Esophagus muscularis mucosa (tissue), 3 donors: ENCODE measurements around the gene PTPN1.

Source experiments
- EP300 ChIP-seq: sonication (generic); formaldehyde crosslinking; IDR thresholded peaks from one replicate; pipeline ENCODE4 v1.6.1; 2017; ENCODE audit warnings: antibody characterized with exemption
- TF ChIP-seq, protein P1 (sequence below), 3 experiments: fragments of 200-600 bp in 2 of 3; fragments of 450-650 bp in 1 of 3; sonication (generic) in 2 of 3; IDR thresholded peaks; one replicate each; pipeline ENCODE4 v1.5.1; 2017 to 2019; ENCODE audit warnings: antibody characterized with exemption in 3 of 3, mild to moderate bottlenecking in 2 of 3, moderate library complexity in 1 of 3

- TF ChIP-seq, protein P1, sequence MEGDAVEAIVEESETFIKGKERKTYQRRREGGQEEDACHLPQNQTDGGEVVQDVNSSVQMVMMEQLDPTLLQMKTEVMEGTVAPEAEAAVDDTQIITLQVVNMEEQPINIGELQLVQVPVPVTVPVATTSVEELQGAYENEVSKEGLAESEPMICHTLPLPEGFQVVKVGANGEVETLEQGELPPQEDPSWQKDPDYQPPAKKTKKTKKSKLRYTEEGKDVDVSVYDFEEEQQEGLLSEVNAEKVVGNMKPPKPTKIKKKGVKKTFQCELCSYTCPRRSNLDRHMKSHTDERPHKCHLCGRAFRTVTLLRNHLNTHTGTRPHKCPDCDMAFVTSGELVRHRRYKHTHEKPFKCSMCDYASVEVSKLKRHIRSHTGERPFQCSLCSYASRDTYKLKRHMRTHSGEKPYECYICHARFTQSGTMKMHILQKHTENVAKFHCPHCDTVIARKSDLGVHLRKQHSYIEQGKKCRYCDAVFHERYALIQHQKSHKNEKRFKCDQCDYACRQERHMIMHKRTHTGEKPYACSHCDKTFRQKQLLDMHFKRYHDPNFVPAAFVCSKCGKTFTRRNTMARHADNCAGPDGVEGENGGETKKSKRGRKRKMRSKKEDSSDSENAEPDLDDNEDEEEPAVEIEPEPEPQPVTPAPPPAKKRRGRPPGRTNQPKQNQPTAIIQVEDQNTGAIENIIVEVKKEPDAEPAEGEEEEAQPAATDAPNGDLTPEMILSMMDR (IDR thresholded peaks at IDR 0.05) = no peak
- no peak for TF ChIP-seq EP300
Measured at GRCh38 chr20:50628332-50628731, 118.1 kb downstream of the PTPN1 start.
